ENCODE data around the gene SYT12.

The SYT12 gene

GRCh38 chr11:67072295-67072694, 49.4 kb downstream of the SYT12 start:
- Mint-ChIP-seq H3K4me1 (no peaks in the 10 kb centered on the region), H3K27me3 (peaks cover 15% of the 10 kb centered on the region), H3K4me3 (no peak overlapping the region), H3K36me3 (ENCODE audit: low read depth) (no peaks in the 10 kb centered on the region), H3K27ac (no peak overlapping the region), H3K9me3 (no peaks in the 10 kb centered on the region)
- no peak for ATAC-seq
- DNase-seq: no peak

DNA sequence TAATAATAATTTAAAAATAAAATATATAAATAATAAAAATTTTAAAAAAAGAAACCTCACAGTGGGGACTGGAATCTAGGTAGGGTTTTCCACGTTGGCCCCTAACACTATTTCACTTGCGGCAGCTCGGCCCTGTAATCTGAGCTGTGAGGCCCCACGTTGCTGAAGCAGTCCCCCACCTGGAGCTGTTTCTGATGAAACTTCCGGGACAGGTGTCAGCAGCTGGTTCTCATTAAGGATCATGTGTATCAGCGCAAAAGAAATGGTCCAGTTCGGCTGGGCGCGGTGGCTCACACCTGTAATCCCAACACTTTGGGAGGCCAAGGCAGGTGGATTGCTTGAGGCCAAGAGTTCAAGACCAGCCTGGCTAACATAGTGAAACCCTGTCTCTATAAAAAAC, 51.0 kb downstream of the SYT12 start:
- Mint-ChIP-seq H3K36me3 (ENCODE audit: low read depth) (no peaks in the 10 kb centered on the region), H3K9me3 (no peaks in the 10 kb centered on the region), H3K27ac (no peak overlapping the region), H3K4me1 (peaks cover 6% of the 10 kb centered on the region), H3K27me3 (peaks cover 12% of the 10 kb centered on the region), H3K4me3 (no peak overlapping the region)
- DNase-seq (no peak), ATAC-seq (no peak)

- ATAC-seq (no peak), DNase-seq (no peak)
- H3K27ac Mint-ChIP-seq: no peak overlapping the region
- no peaks in the 10 kb centered on the region for H3K36me3 Mint-ChIP-seq (ENCODE audit: low read depth)
- H3K4me3 Mint-ChIP-seq: no peak overlapping the region
- no peaks in the 10 kb centered on the region for H3K9me3 Mint-ChIP-seq
- H3K4me1 Mint-ChIP-seq: peaks cover 11% of the 10 kb centered on the region
- H3K27me3 Mint-ChIP-seq: peaks cover 5% of the 10 kb centered on the region
Observed at GRCh38 chr11:67076202-67076601, 53.3 kb downstream of the SYT12 start.

DNA sequence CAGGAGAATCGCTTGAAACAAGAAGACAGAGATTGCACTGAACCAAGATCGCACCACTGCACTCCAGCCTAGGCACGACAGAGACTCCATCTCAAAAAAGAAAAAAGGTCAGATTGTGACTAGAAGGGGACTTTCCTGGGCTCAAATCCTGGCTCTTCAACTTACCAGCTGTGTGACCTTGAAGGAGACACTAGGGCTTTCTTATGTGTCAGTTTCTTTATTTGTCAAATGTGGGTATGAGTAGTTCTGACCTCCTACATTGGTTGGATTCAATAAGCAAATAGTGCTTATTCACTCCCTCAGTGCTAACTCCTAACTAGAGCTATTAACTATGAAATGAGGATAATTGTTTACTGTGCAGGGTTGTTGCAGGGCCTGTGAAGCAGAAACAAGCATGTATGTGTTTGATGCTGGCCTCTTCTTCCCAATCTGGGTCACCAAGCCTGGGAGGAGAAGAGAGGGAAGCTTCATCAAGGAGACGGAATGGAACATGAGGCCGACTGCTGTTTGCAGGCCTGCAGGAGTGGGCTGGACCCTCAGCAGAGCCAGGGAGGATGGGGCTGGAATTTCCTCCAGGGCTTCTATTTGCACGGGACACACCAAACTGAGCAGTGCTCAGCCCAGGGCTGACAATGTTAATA, 56.3 kb downstream of the SYT12 start:
- Mint-ChIP-seq H3K36me3 (ENCODE audit: low read depth) (no peaks in the 10 kb centered on the region), H3K9me3 (no peaks in the 10 kb centered on the region), H3K4me1 (peaks cover 24% of the 10 kb centered on the region), H3K27me3 (peaks cover 14% of the 10 kb centered on the region), H3K27ac (no peak overlapping the region), H3K4me3 (no peak overlapping the region)
- DNase-seq (no peak), ATAC-seq (peak; percentile 68)

- Mint-ChIP-seq H3K4me3 (no peak overlapping the region), H3K36me3 (ENCODE audit: low read depth) (no peaks in the 10 kb centered on the region), H3K27ac (no peak overlapping the region), H3K9me3 (no peaks in the 10 kb centered on the region), H3K27me3 (peaks cover 9% of the 10 kb centered on the region), H3K4me1 (peaks cover 24% of the 10 kb centered on the region)
- ATAC-seq: no peak
- DNase-seq: peak; percentile 21
Observed at GRCh38 chr11:67082071-67082791, 59.3 kb downstream of the SYT12 start.

DNA sequence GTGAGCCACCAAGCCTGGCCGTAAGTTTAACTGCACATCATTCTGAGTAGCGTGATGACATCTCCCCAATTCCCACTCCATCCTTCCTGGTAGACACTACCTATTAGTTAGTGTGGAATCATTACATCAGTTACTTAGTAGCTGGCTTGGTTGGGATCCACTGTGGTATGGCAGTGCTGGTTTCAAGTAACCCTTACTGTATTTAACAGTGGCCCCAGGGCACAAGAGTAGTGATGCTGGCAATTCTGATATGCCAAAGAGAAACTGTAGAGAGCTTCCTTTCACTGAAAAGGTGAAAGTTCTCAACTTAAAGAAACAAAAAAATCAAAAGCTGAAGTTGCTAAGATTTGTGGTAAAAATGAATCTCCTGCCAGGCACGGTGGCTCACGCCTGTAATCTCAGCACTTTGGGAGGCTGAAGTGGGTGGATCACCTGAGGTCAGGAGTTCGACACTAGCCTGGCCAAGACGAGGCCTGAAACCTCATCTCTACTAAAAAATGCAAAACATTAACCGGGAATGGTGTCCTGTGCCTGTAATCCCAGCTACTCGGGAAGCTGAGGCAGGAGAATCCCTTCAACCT, 60.9 kb downstream of the SYT12 start:
- ATAC-seq: no peak
- H3K36me3 Mint-ChIP-seq (ENCODE audit: low read depth): no peaks in the 10 kb centered on the region

DNA sequence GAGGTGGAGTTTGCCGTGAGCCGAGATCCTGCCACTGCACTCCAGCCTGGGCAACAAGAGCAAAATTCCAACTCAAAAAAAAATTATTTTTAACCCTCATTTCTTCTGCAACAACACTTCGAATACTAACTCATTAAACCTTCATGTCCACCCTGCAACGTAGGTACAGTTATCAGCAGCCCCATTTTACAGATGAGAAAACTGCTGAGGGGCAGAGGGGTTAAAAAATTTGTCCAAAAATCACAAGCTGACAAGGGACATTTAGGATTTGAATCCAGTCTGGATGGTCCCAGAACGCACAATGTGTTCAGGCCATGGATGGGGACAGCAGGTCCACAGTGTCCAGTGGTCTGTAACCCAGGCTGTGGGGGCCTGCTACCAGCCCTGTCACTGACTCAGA, 62.7 kb downstream of the SYT12 start:
- Mint-ChIP-seq H3K4me1 (peaks cover 13% of the 10 kb centered on the region), H3K27me3 (peaks cover 9% of the 10 kb centered on the region), H3K9me3 (no peaks in the 10 kb centered on the region), H3K36me3 (ENCODE audit: low read depth) (no peaks in the 10 kb centered on the region), H3K4me3 (no peak overlapping the region), H3K27ac (no peak overlapping the region)
- ATAC-seq: no peak
- DNase-seq: no peak

More for the DNA sequence above, 60.9 kb downstream of the SYT12 start:
- peaks cover 19% of the 10 kb centered on the region for H3K4me1 Mint-ChIP-seq
- H3K27me3 Mint-ChIP-seq: peaks cover 9% of the 10 kb centered on the region
- no peak overlapping the region for H3K27ac Mint-ChIP-seq
- no peak overlapping the region for H3K4me3 Mint-ChIP-seq
- H3K9me3 Mint-ChIP-seq: no peaks in the 10 kb centered on the region
- no peak for DNase-seq

DNA sequence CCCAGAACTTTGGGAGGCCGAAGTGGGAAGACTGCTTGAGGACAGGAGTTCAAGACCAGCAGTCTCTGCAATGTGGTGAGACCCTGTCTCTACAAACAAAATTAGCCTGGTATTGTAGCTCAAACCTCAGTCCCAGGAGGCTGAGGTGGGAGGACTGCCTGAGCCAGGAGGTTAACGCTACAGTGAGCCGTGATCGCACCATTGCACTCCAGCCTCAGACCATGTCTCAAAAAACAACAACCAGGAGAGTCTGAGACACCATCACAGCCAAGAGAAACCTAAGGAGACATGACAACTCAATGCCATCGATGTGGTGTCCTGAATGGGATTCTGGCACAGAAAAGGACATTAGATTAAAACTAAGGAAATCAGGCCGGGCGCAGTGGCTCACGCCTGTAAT, 67.8 kb downstream of the SYT12 start:
- Mint-ChIP-seq H3K4me3 (no peak overlapping the region), H3K36me3 (ENCODE audit: low read depth) (no peaks in the 10 kb centered on the region), H3K9me3 (no peaks in the 10 kb centered on the region), H3K4me1 (no peaks in the 10 kb centered on the region), H3K27me3 (no peaks in the 10 kb centered on the region), H3K27ac (no peak overlapping the region)
- ATAC-seq: no peak
- no peak for DNase-seq

- no peaks in the 10 kb centered on the region for H3K9me3 Mint-ChIP-seq
- DNase-seq (no peak), ATAC-seq (no peak)
- no peak overlapping the region for H3K4me3 Mint-ChIP-seq
- no peaks in the 10 kb centered on the region for H3K27me3 Mint-ChIP-seq
- no peaks in the 10 kb centered on the region for H3K36me3 Mint-ChIP-seq (ENCODE audit: low read depth)
- no peak overlapping the region for H3K27ac Mint-ChIP-seq
- H3K4me1 Mint-ChIP-seq: peaks cover 5% of the 10 kb centered on the region
Observed at GRCh38 chr11:67095214-67095507, 72.2 kb downstream of the SYT12 start.

DNA sequence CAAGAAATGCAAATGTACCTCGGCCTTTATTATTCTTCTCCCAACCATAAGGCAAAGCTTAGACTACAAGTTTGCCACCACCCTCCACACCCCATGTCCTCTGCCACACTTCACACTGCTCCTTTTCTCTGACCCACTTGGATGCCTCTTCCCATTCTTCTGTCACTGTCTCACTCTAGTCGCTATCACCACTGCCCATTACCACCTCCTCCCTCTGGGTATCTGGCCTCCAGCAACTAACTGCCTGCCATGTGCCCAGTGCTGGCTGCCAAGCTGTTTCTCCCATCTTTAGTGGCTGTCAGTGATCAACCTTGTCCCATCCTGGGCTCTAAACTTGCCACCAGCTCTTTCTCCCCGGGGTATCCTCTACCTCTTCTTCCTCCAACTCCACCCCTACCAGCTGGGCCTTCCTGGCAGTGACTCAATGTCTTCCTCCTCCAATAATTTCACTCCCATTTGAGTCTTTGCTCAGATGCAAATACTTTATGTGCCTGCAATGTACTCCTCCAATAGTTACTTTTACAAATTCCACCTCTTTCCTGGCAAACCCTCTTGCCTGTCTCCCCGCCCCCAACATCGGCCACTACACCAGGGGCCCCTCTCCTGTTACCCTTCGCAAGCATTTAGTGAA, 76.0 kb downstream of the SYT12 start:
- no peaks in the 10 kb centered on the region for H3K9me3 Mint-ChIP-seq
- no peak overlapping the region for H3K27ac Mint-ChIP-seq
- ATAC-seq: no peak
- no peaks in the 10 kb centered on the region for H3K27me3 Mint-ChIP-seq
- H3K36me3 Mint-ChIP-seq (ENCODE audit: low read depth): no peaks in the 10 kb centered on the region
- DNase-seq: no peak
- H3K4me1 Mint-ChIP-seq: peaks cover 20% of the 10 kb centered on the region
- no peak overlapping the region for H3K4me3 Mint-ChIP-seq

DNA sequence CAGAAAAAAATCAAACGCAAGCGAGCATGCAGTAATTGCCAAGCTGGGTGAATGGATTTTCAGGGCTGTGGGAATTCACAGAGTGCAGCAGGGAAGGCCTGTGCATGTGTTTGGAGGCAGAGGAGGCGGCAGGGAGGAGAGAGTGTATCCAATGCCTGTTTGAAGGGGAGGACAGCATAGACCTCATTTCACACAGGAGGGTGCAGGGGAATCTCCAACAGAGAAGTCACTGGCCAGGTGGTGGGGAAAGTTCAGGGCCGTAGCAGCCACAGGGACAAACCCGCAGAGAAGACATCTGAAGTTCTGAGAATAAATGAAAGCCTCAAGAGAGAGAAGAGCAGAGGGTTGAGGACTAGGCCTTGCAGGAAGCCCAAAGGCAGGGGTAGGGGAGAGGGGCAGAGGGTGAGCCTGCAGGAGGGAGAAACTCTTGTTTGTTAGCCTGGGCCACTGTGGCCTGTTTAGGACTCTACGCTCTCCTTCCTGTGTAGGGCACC, 76.9 kb downstream of the SYT12 start:
- Mint-ChIP-seq H3K4me3 (no peak overlapping the region), H3K36me3 (ENCODE audit: low read depth) (no peaks in the 10 kb centered on the region), H3K27ac (peak overlapping the region; percentile 68), H3K27me3 (no peaks in the 10 kb centered on the region), H3K4me1 (peaks cover 30% of the 10 kb centered on the region), H3K9me3 (no peaks in the 10 kb centered on the region)
- DNase-seq: no peak
- ATAC-seq: peak; percentile 42
